Measurements from ENCODE around the gene ELOVL1.

The ELOVL1 gene

DNA sequence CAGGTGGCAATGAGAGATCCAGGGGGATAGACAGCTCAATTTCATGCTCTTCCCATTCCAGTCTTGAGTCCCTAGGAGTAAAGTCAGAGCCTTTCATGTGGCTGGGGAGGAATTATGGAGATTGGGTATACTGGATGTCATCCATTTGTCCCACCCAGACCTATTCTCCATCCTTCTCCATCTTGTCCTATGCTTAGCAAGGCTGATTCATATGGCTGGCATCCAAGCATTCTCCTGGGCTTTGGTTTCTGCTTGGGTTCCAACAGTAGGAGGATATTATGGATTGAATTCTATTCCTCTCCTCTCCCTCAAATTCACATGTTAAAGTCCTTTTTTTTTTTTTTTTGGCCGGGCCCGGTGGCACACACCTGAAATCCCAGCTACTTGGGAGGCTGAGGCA is 12.9 kb downstream of the ELOVL1 start:
- DNase-seq (ENCODE audit: low read depth), result no peak

DNA sequence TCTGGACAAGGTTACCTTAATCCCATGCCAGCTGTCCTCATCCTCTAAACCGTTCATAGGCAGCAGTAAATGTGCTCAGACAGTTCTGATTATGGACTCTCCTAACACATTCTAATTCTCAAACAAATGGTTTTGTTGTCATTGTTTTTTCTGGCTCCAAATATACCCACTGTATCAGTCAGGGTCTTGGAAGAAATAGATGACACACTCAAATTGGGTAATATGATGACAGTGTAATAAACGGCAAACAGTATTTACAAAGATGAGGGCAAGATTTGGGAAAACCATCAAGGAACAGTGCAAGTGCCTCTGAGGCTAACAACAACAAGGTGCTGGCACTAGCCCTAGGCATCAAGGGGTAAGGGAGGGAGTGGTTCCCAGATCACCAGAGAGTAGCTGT is 13.3 kb downstream of the ELOVL1 start:
- no peak for DNase-seq (ENCODE audit: low read depth)

DNA sequence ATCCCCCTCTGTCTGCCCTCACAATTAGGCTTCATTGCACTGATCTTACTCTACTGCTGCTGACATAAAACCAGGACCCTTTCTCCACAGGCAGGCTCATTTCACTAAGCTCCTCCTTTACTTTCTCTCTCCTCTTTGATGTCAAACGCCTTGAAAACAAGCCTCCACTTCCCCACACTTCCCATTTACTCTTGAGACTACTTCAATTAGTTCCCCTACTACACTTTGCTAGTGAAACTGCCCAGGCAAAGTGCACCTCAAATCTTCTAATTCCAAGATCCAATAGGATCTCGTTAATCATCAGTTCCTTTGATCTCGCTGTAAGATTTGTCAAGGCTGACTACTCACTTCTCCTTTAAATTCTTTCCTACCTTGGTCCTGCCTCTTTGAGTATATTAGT is 14.9 kb downstream of the ELOVL1 start:
- DNase-seq (ENCODE audit: low read depth), result no peak

DNA sequence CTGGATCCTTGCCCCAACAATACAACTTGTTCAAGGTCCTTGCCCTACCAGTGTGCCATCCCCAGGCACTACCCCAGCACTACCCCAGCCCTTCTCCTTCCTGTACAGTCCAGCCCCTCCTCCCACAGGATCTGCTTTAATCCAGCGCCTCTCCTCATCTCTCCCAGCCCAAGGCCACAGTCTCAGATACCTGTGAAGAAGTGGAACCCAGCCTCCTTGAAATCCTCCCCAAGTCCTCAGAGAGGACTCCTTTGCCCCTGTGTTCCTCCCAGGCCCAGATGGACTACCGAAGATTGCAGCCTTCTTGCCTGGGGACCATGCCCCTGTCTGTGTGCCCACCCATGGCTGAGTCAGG is 15.5 kb downstream of the ELOVL1 start:
- no peak for DNase-seq (ENCODE audit: low read depth)

DNA sequence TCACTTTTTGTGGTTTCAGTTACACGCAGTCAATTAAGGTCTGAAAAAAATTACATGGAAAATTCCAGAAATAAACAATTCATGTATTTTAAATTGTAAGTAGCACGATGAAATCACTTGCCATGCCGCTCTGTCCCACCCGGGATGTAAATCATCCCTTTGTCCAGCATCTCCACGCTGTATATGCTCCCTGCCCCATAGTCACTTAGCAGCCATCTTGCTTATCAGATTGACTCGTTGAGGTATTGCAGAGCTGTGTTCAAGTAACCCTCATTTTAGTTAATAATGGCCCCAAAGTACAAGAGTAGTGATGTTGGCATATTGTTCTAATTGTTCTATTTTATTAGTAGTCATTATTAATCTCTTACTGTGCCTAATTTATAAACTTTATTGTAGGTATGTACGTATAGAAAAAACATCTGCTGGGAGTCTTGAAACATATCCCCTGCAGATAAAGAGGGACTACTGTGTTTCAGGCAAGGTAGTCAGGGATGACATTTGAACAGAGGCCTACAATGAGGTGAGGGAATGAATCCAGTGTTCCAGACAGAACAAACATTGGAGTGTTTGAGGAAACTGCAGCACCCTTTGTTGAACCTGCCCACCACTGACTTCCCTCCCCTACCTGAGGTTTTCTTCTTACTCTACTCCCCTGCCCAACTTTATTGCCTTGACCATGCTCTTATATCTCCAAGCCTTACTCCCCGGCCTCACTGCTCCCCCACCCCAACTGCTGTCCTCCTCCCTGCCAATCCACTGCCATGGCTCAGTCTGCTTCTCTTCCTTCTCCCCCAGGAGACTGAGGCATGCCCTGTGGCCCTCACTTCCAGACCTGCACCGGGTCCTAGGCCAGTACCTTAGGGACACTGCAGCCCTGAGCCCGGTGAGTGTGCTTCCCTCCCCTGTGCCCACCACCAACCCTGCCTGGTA is 16.1 kb downstream of the ELOVL1 start:
- DNase-seq (ENCODE audit: low read depth), result no peak

DNA sequence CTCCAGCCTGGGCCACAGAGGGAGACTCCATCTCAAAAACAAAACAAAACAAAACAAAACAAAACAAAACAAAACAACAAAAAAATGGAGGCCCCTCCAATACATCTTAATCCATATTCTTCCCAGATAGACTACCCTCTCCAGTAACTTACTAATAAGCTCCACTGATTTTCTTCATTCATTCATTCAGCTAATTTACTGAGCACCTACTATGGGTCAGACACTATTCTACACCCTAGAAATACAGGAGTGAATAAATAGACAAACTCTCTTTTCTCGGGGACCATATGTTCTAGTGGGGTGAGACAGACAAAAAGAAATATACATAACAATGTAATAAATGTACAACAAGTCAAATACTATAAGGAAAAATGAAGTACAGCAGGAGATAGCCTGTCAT is 16.8 kb downstream of the ELOVL1 start:
- no peak for DNase-seq (ENCODE audit: low read depth)

DNA sequence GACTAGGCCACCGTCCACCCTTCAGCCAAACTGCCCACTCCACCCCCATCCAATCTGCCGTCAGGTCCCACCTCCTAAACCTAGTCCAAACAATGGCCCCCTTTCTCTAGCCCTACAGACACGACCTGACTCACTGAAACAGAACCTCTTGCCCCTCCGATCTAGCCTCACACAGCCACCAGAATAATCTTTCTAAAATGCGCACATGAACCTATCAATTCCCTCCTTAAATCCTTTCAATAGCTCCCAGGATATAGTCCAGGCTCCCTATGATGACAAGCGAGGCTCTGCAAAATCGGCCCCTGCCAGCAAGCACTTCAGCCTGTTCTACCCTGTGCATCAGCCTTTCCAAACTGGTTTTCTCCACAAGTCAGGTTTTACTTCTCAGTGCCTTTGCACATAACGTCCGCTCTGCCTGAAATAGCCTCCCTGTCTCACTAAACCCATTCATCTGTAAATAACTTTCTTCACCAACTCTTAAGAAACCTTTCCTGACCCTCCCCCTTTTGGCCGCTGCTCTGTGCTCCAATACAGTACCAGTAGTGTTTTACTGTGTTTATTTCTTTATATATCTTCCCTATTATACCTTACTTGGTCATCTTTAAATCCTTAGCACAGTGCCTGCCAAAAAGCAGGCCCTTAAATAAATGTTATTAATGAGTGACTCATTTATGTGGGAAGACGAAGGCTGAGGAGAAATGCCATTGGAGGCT is 18.1 kb downstream of the ELOVL1 start:
- DNase-seq (ENCODE audit: low read depth), result peak; percentile 88

DNA sequence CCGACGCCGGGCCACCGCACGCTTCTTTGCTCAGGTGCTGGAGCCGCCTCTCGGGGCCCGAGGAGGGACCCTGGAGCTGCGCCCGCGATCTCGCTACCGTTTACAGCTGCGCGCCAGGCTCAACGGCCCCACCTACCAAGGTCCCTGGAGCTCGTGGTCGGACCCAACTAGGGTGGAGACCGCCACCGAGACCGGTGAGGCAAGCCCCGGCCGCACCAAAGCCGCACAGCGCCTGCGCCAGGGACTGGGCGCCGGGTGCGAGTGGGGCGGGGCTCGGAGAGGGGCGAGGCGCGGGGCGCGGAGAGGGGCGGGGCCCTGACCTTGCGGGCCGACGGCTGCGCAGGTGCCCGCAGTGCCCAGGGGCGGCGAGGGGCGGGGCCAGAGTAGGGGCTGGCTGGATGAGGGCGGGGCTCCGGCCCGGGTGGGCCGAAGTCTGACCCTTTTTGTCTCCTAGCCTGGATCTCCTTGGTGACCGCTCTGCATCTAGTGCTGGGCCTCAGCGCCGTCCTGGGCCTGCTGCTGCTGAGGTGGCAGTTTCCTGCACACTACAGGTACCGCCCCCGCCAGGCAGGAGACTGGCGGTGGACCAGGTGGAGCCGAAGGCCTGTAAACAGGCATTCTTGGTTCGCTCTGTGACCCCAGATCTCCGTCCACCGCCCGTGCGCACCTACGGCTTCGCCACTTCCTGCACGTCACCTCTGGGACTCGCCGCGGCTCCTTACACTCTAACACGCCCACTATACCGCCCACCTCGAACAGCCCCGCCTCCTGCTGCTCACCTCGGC is 18.8 kb downstream of the ELOVL1 start:
- peak; percentile 65 for DNase-seq (ENCODE audit: low read depth)

DNA sequence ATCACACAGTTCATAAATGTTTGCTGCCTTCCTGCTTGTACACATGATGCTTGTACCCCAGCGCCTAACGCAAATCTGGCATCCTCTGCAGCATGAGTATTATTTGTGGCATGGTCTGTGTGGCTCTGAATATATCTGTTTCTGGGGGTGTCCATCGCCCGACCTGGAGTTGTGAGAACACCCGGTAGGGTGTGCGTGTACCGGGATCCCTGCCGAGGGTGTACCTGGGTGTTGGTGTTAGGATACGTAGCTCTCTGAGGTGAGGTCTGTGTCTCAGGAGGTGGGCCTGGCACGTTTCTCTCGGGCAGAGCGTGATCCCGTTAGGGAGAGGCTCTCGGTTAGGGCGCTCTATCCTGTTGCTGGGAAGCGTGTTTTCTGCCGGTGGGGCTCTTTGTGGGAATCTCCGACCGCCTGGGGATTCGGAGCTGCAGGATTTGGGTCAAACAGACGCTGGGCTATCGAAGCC is 19.4 kb downstream of the ELOVL1 start:
- no peak for DNase-seq (ENCODE audit: low read depth)

DNA sequence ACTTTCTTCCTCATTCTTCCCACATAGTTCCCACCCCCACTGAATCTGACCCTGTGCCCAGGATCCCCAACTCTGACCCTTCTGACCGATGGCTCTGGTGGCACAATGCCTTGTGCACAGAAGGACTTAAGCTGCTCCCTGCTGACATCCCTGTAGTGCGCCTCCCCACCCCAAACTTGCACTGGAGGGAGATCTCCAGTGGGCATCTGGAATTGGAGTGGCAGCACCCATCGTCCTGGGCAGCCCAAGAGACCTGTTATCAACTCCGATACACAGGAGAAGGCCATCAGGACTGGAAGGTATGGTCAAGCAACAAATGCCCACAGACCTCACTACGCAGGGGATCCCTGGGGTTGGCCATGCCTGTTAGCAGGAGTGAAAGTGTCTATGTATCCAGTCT is 21.2 kb downstream of the ELOVL1 start:
- DNase-seq (ENCODE audit: low read depth), result no peak

DNA sequence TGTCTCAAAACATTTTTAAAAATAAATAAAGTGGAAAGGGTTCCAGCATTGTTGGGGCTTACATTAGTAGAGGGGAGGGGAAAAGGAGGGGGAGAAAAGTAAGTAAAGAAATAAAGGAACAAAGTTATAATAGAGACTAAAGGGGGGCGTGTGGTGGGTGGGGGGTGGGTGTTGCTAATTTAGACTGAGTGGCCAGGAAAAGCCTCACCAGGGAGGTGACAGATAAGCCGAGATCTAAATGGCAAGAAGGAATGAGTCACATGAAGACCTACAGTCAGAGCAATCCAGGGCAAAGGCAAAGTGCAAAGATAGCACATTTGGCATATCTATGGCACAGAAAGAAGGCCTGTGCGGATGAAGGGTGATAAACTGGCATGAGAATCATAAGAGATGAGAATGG is 22.7 kb downstream of the ELOVL1 start:
- no peak for DNase-seq (ENCODE audit: low read depth)

DNA sequence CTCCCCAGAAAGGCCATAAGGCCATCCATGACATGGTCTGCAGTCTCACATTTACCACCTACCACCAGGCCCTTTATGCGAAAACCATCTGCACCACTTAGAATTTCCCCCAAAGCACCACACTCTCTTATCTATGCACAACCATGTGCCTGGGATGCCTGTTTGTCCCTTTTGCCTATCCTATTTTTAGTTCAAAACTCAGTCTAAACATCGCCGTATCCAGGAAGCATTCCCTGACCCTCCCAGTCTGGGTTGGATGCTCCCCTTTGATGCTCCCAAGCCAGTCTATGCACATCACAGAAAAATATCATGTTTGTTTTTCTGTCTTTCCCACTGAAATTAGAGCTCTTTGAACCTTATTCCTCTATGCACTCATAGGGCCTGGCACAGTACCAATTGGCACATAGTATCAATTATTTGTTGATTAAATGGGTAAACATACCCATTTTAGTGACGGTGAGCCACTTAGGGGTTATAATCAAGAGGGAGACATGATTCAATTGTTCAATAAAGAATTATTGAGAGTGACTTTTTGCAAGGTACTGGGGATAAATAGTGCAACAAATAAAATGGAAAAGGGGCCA is 23.5 kb downstream of the ELOVL1 start:
- DNase-seq (ENCODE audit: low read depth), result no peak

DNA sequence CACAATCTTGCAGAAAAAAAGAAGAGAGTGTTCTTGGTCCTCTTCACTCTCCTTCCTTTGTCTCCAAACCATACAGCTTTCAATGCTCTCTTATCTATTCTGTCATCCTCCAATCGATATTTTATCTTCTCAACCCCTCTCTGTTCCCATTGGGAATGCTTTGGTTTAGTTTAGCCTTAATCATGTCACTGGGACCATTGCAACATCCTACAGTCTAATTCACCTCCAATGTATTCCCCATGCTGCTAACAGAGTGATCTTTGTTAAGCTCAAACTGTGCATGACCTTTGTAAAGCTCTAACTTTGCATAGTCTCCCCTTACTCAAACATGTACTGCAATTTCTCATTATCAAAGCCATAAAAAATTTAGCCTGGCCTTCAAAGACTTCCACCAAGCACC is 27.3 kb downstream of the ELOVL1 start:
- no peak for DNase-seq (ENCODE audit: low read depth)

DNA sequence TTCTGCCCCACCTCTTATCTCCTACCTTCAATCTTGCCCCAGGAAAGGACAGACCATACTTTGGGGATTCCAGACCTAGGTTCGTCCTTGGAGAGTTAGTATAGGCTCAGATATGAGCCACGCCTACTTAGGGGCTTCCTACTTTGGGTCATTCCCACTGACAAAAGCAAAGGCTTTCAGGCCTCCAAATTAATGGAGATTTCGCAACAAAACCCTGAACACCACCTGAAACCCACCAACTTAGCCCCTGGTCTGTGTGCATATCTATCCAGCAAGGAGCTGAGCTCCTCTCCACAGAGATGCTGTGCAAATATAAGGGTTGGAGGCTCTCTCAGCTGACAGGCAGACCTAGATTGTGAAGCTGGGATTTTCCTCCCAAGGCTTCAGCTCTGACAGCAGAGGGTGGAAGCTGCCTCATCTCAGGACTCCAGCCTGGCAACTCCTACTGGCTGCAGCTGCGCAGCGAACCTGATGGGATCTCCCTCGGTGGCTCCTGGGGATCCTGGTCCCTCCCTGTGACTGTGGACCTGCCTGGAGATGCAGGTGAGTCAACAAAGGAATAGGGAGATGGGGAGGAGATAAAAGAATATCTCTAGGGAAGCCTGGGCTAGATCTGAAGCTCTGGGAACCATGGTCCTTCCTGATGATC is 28.1 kb downstream of the ELOVL1 start:
- no peak for DNase-seq (ENCODE audit: low read depth)

DNA sequence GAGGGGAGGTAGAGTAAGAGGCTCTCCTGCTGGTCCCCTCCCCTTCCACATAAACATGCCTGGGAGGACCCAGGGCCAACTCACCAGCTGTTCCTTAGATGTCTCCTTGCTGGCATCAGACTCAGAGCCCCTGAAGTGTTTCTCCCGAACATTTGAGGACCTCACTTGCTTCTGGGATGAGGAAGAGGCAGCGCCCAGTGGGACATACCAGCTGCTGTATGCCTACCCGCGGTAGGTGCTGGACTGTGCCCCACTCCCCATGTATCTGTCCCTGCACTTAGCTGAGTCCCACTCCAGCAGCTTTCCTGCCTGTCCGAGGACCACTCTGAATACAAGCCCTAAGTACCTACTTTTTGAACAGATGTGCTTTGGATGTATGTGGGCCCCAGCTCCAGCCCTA is 29.8 kb downstream of the ELOVL1 start:
- no peak for DNase-seq (ENCODE audit: low read depth)

DNA sequence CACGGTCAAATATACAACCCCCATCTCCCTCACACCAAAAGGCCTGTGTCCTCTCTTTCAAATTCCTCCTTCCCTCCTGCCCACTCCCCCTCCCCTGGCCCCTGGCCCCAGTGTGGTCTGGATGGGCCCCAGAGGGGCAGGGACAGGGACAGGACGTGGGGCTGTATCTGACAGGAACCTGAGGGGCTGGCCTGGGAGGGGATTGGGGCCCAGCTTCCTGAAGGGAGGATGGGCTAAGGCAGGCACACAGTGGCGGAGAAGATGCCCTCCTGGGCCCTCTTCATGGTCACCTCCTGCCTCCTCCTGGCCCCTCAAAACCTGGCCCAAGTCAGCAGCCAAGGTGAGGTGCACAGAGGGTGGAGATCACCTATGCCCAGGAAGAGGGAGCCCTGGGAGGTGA is 30.2 kb downstream of the ELOVL1 start, which contains the start of gene MPL:
Gene MPL, plus strand, starts transcription at position 231 of the 400 bp plus-strand sequence. Its CDS starts 31 bp downstream, at position 262.
- no peak for DNase-seq (ENCODE audit: low read depth)

DNA sequence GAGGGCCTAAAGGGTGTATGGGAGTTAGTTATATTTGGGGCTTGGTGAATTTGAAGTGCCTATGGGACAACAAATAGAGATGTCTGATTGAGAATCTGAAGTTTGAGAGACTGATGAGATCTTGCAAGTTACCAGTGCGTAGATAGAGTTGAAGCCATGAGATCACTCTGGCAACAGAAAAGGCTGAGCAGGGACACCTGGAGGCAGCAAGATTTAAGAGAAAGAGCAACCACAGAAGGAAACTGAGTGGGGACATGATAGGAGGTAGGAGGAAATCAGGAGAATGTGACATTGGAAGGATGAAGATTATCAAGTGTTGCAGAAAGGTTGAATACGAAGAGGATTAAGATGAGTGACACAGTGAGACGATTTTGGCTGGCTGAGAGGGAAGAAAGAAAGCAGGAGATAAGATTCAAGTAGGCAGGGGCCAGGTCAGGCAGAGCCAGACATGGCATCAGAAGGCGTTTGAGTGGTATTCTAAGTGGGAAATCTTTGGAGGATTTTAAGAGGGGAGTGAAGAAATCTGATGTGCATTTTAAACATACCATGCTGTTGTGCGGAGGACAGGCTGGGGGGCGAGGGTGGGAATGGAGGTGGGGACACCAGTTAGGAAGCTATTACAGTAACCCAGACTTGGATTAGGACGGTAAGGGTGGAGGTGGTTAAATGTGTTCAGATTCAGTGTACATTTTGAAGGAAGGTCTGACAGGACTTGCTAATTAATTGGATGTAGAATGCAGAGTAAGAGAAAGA is 33.2 kb downstream of the ELOVL1 start:
- DNase-seq (ENCODE audit: low read depth), result no peak

DNA sequence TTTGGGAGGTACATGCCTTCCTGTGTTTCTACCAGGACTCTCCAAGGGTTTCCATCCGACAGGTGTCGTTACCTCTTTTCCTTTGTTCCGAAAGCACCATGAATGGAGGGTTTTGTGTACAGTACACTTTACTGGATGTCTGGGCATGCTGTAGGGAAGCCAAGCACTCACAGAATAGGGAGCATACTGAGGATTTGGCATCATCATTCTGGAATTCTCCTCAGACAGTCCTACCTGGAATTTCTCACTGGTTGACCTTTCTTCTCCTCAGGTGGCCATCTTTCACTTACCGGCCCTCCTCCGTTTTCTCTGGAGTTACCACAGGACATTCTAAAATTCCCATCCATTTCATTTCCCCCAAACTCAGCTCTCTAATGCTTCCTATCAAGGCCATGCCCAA is 36.1 kb downstream of the ELOVL1 start:
- DNase-seq (ENCODE audit: low read depth), result no peak

DNA sequence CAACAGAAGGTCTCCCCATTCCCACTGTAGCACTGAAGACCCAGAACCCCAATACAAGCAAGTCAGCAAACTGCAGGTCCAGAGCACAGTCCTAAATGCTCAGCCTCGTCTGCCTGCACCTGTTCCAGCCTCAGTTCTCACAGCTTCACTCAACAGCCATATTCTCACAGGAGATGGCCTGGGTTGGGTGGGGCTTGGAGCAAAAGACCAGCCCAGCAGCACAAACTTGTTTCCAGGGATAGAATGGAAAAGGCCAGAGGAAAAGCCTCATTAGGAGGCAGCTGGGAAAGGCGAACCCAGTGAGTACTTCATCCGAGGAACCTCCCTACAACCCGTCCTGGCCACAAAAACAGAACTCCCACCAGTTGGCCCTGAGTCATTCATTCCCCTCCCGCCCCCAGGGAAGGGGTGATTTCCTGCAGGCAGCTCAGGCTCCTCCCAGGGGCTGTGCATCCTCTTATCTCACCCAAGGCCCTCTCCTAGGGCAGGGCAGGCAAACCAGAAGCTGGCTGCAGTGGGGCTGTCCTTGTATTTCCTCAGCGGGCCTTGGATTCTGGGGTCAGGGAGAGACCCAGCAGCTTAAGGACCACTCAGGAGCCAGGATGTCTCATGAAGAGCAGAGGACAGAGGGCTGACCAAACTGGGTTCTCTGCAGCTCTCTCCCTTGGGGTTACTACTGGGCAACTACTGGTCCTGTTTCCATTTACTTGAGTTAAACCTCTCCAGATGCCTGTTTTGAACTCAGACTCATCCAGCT is 37.6 kb downstream of the ELOVL1 start:
- peak; percentile 82 for DNase-seq (ENCODE audit: low read depth)
